ENCODE measurements around the gene OR4C11. TPM values are rescaled to one million over a fixed set of nuclear protein-coding genes. Genes with fewer than 3 reads are reported as not detected.

OR4C11 gene
- total and polyA plus RNA-seq, 2 experiments from 2014 or later = not detected

DNA sequence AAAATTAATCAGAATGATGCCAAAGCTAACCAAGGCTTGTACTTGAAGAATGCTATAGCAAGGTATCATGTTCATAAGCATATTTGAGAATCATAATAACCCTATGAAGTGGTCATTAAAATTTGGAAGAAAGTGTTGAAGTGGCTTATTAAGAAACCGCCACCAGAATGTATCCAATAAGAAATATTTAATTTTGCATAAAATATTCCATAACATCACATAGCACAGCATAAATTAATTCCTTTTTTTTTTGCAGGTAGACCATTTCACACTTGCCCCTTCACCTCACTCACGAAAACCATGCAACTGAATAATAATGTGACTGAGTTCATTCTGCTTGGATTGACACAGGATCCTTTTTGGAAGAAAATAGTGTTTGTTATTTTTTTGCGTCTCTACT is 35.6 kb downstream of the OR4C11 start, which contains the start of gene OR4C16:
Gene OR4C16 (plus strand): TSS at position 301 of the 400 bp plus-strand sequence. CDS start 0 bp downstream, at position 301.
- peaks cover 88% of the 10 kb centered on the region for H3K9me3 Mint-ChIP-seq

More for the DNA sequence above, 35.6 kb downstream of the OR4C11 start, which contains the start of gene OR4C16:
- H2AFZ ChIP-seq = no peak within 1 kb of the TSS
- peaks cover 2% of the 10 kb centered on the region for H3K27me3 Mint-ChIP-seq (ENCODE audit: insufficient read depth, low read depth, poor library complexity)
- ATAC-seq = no peak
- peaks cover 8% of the 10 kb centered on the region; the same call in 1 of the 2 replicates for H3K36me3 ChIP-seq (ENCODE audit: insufficient read depth)
- H3K4me1 ChIP-seq (ENCODE audit: insufficient read depth) = no peaks in the 10 kb centered on the region
- no peaks in the 10 kb centered on the region for H3K4me1 Mint-ChIP-seq
- no peak within 1 kb of the TSS for H3K27ac ChIP-seq (ENCODE audit: low read depth)
- no peak within 1 kb of the TSS for H3K4me2 ChIP-seq
- no peaks in the 10 kb centered on the region for H3K79me2 ChIP-seq (replicated peaks; ENCODE audit: insufficient read depth)
- no peaks in the 10 kb centered on the region for H3K27me3 ChIP-seq (ENCODE audit: insufficient read depth)
- H3K36me3 Mint-ChIP-seq (ENCODE audit: low read depth) = peaks cover 14% of the 10 kb centered on the region
- no peaks in the 10 kb centered on the region for H4K20me1 ChIP-seq (replicated peaks; ENCODE audit: insufficient read depth)
- H3K9me2 ChIP-seq (ENCODE audit: insufficient read depth) = no peaks in the 10 kb centered on the region
- H3K27ac Mint-ChIP-seq = no peak within 1 kb of the TSS
- no peak within 1 kb of the TSS for H3K4me3 Mint-ChIP-seq
- TF ChIP-seq, protein P1, sequence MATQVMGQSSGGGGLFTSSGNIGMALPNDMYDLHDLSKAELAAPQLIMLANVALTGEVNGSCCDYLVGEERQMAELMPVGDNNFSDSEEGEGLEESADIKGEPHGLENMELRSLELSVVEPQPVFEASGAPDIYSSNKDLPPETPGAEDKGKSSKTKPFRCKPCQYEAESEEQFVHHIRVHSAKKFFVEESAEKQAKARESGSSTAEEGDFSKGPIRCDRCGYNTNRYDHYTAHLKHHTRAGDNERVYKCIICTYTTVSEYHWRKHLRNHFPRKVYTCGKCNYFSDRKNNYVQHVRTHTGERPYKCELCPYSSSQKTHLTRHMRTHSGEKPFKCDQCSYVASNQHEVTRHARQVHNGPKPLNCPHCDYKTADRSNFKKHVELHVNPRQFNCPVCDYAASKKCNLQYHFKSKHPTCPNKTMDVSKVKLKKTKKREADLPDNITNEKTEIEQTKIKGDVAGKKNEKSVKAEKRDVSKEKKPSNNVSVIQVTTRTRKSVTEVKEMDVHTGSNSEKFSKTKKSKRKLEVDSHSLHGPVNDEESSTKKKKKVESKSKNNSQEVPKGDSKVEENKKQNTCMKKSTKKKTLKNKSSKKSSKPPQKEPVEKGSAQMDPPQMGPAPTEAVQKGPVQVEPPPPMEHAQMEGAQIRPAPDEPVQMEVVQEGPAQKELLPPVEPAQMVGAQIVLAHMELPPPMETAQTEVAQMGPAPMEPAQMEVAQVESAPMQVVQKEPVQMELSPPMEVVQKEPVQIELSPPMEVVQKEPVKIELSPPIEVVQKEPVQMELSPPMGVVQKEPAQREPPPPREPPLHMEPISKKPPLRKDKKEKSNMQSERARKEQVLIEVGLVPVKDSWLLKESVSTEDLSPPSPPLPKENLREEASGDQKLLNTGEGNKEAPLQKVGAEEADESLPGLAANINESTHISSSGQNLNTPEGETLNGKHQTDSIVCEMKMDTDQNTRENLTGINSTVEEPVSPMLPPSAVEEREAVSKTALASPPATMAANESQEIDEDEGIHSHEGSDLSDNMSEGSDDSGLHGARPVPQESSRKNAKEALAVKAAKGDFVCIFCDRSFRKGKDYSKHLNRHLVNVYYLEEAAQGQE (IDR thresholded peaks at IDR 0.05; ENCODE audit: unreplicated experiment) = no peak
- TF ChIP-seq NANOG (IDR thresholded peaks at IDR 0.05; ENCODE audit: borderline replicate concordance) (no peak), STAT1 (IDR thresholded peaks at IDR 0.05; ENCODE audit: unreplicated experiment) (no peak), ZNF331 (CRISPR knock-in tag; IDR thresholded peaks at IDR 0.05; ENCODE audit: low read depth) (no peak), CREB1 (CRISPR knock-in tag; IDR thresholded peaks at IDR 0.05; ENCODE audit: low read depth) (no peak), EZH2phosphoT487 (IDR thresholded peaks at IDR 0.05; ENCODE audit: unreplicated experiment) (no peak), EZH2 (IDR thresholded peaks at IDR 0.05; ENCODE audit: low read depth, unreplicated experiment) (no peak), ZNF114 (CRISPR knock-in tag; IDR thresholded peaks at IDR 0.05) (no peak)
- TF ChIP-seq, protein P2, sequence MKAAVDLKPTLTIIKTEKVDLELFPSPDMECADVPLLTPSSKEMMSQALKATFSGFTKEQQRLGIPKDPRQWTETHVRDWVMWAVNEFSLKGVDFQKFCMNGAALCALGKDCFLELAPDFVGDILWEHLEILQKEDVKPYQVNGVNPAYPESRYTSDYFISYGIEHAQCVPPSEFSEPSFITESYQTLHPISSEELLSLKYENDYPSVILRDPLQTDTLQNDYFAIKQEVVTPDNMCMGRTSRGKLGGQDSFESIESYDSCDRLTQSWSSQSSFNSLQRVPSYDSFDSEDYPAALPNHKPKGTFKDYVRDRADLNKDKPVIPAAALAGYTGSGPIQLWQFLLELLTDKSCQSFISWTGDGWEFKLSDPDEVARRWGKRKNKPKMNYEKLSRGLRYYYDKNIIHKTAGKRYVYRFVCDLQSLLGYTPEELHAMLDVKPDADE (IDR thresholded peaks at IDR 0.05) = no peak
- TF ChIP-seq, protein P3, sequence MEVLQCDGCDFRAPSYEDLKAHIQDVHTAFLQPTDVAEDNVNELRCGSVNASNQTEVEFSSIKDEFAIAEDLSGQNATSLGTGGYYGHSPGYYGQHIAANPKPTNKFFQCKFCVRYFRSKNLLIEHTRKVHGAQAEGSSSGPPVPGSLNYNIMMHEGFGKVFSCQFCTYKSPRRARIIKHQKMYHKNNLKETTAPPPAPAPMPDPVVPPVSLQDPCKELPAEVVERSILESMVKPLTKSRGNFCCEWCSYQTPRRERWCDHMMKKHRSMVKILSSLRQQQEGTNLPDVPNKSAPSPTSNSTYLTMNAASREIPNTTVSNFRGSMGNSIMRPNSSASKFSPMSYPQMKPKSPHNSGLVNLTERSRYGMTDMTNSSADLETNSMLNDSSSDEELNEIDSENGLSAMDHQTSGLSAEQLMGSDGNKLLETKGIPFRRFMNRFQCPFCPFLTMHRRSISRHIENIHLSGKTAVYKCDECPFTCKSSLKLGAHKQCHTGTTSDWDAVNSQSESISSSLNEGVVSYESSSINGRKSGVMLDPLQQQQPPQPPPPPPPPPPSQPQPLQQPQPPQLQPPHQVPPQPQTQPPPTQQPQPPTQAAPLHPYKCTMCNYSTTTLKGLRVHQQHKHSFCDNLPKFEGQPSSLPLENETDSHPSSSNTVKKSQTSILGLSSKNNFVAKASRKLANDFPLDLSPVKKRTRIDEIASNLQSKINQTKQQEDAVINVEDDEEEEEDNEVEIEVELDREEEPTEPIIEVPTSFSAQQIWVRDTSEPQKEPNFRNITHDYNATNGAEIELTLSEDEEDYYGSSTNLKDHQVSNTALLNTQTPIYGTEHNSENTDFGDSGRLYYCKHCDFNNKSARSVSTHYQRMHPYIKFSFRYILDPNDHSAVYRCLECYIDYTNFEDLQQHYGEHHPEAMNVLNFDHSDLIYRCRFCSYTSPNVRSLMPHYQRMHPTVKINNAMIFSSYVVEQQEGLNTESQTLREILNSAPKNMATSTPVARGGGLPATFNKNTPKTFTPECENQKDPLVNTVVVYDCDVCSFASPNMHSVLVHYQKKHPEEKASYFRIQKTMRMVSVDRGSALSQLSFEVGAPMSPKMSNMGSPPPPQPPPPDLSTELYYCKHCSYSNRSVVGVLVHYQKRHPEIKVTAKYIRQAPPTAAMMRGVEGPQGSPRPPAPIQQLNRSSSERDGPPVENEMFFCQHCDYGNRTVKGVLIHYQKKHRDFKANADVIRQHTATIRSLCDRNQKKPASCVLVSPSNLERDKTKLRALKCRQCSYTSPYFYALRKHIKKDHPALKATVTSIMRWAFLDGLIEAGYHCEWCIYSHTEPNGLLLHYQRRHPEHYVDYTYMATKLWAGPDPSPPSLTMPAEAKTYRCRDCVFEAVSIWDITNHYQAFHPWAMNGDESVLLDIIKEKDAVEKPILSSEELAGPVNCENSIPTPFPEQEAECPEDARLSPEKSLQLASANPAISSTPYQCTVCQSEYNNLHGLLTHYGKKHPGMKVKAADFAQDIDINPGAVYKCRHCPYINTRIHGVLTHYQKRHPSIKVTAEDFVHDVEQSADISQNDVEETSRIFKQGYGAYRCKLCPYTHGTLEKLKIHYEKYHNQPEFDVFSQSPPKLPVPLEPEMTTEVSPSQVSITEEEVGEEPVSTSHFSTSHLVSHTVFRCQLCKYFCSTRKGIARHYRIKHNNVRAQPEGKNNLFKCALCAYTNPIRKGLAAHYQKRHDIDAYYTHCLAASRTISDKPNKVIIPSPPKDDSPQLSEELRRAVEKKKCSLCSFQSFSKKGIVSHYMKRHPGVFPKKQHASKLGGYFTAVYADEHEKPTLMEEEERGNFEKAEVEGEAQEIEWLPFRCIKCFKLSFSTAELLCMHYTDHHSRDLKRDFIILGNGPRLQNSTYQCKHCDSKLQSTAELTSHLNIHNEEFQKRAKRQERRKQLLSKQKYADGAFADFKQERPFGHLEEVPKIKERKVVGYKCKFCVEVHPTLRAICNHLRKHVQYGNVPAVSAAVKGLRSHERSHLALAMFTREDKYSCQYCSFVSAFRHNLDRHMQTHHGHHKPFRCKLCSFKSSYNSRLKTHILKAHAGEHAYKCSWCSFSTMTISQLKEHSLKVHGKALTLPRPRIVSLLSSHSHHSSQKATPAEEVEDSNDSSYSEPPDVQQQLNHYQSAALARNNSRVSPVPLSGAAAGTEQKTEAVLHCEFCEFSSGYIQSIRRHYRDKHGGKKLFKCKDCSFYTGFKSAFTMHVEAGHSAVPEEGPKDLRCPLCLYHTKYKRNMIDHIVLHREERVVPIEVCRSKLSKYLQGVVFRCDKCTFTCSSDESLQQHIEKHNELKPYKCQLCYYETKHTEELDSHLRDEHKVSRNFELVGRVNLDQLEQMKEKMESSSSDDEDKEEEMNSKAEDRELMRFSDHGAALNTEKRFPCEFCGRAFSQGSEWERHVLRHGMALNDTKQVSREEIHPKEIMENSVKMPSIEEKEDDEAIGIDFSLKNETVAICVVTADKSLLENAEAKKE (CRISPR knock-in tag; IDR thresholded peaks at IDR 0.05) = no peak
- TF ChIP-seq, protein P4, sequence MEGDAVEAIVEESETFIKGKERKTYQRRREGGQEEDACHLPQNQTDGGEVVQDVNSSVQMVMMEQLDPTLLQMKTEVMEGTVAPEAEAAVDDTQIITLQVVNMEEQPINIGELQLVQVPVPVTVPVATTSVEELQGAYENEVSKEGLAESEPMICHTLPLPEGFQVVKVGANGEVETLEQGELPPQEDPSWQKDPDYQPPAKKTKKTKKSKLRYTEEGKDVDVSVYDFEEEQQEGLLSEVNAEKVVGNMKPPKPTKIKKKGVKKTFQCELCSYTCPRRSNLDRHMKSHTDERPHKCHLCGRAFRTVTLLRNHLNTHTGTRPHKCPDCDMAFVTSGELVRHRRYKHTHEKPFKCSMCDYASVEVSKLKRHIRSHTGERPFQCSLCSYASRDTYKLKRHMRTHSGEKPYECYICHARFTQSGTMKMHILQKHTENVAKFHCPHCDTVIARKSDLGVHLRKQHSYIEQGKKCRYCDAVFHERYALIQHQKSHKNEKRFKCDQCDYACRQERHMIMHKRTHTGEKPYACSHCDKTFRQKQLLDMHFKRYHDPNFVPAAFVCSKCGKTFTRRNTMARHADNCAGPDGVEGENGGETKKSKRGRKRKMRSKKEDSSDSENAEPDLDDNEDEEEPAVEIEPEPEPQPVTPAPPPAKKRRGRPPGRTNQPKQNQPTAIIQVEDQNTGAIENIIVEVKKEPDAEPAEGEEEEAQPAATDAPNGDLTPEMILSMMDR (conservative IDR thresholded peaks at IDR 0.05; ENCODE audit: low read depth in 2 of 2) = no peak
- no peaks in the 10 kb centered on the region for H3F3A ChIP-seq (replicated peaks; ENCODE audit: low read depth)
- H3K4me3 ChIP-seq = no peak within 1 kb of the TSS
- no peak for DNase-seq (ENCODE audit: low spot score)
